ENCODE measurements around the gene NEURL2.
A peak's percentile ranks its signal among the peaks of the same experiment; 100 is the strongest.
"Not testable (repeated sequence)": the region's sequence is repeated elsewhere in the genome, so short reads cannot be mapped to it uniquely, and the experiment has no call there.

The NEURL2 gene

GRCh38 chr20:45934586-45935415 is 43.8 kb upstream of the NEURL2 start, which contains the start of gene PCIF1:
TSS of gene PCIF1 (plus strand) at chr20:45934683. CDS start at chr20:45939000, 4,317 bp downstream.
- Histone ChIP-seq H4K20me1 (ENCODE audit: insufficient read depth, low read length) (no peaks in the 10 kb centered on the region), H3K36me3 (replicated peaks; ENCODE audit: insufficient read depth, low read length) (peaks cover 2% of the 10 kb centered on the region; the same call in 1 of the 2 replicates), H3K27me3 (replicated peaks; ENCODE audit: insufficient read depth, low read length) (no peaks in the 10 kb centered on the region), H3K9ac (ENCODE audit: low read length) (peak within 1 kb of the TSS; percentile 100), H3K4me2 (ENCODE audit: low read depth, low read length) (peak within 1 kb of the TSS; percentile 87), H2AFZ (ENCODE audit: low read length) (peak within 1 kb of the TSS; percentile 64), H3F3A (ENCODE audit: insufficient read depth, low read length) (peaks cover 4% of the 10 kb centered on the region; the same call in 1 of the 2 replicates), H3K4me1 (ENCODE audit: low read length) (peaks cover 4% of the 10 kb centered on the region; the same call in 1 of the 2 replicates), H3K9me2 (replicated peaks; ENCODE audit: insufficient read depth, low read length) (no peaks in the 10 kb centered on the region), H3K79me2 (ENCODE audit: low read length) (peaks cover 36% of the 10 kb centered on the region), H3K27ac (ENCODE audit: low read length) (peak within 1 kb of the TSS; percentile 93), H3K9me3 (replicated peaks; ENCODE audit: insufficient read depth, low read length) (no peaks in the 10 kb centered on the region), H3K4me3 (ENCODE audit: low read length) (peak within 1 kb of the TSS; percentile 97)
- TF ChIP-seq EZH2phosphoT487 (IDR thresholded peaks at IDR 0.05; ENCODE audit: low read length) (no peak), EZH2 (optimal IDR thresholded peaks at IDR 0.05; ENCODE audit: low read depth, low read length) (no peak)
- TF ChIP-seq, protein P1, sequence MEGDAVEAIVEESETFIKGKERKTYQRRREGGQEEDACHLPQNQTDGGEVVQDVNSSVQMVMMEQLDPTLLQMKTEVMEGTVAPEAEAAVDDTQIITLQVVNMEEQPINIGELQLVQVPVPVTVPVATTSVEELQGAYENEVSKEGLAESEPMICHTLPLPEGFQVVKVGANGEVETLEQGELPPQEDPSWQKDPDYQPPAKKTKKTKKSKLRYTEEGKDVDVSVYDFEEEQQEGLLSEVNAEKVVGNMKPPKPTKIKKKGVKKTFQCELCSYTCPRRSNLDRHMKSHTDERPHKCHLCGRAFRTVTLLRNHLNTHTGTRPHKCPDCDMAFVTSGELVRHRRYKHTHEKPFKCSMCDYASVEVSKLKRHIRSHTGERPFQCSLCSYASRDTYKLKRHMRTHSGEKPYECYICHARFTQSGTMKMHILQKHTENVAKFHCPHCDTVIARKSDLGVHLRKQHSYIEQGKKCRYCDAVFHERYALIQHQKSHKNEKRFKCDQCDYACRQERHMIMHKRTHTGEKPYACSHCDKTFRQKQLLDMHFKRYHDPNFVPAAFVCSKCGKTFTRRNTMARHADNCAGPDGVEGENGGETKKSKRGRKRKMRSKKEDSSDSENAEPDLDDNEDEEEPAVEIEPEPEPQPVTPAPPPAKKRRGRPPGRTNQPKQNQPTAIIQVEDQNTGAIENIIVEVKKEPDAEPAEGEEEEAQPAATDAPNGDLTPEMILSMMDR (IDR thresholded peaks at IDR 0.05; ENCODE audit: low read length) = no peak
- DNase-seq = peak; percentile 97

DNA sequence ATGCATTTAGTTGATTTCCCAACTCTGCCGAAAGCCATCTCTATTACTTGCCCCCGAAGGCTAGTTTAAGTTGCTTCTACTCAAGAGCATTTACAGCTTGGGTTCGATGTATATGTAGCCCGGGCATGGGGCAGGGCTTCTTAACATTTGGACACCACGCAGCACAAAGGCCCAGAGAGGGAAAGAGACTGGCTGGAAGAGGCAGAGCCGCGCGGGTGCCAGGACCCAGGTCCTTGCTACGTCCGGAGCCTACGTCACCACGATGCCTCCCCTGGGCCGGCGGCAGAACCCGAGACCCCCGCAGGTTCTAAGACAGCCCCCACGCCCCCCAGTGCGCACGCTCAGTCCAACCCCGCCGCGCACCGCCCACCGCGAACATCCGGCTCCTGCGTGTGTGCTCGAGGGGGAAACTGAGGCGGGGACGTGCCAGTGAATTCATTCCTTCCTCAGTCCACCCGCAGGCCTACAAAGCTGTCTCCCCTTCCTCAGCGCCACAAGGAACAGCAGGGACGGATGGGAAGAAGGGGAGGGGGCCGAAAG is 43.1 kb upstream of the NEURL2 start:
- Histone ChIP-seq H2AFZ (ENCODE audit: low read length) (peak overlapping the region; percentile 63), H3K4me2 (ENCODE audit: low read depth, low read length) (peak overlapping the region; percentile 87), H3K9ac (ENCODE audit: low read length) (peak overlapping the region; percentile 100), H3K9me3 (replicated peaks; ENCODE audit: insufficient read depth, low read length) (no peaks in the 10 kb centered on the region), H3K4me1 (ENCODE audit: low read length) (peaks cover 4% of the 10 kb centered on the region; the same call in 1 of the 2 replicates), H4K20me1 (ENCODE audit: insufficient read depth, low read length) (no peaks in the 10 kb centered on the region), H3K27ac (ENCODE audit: low read length) (peak overlapping the region; percentile 93; the same call in 1 of the 2 replicates), H3K4me3 (ENCODE audit: low read length) (peak overlapping the region; percentile 97), H3K27me3 (replicated peaks; ENCODE audit: insufficient read depth, low read length) (no peaks in the 10 kb centered on the region), H3K79me2 (ENCODE audit: low read length) (peaks cover 36% of the 10 kb centered on the region), H3K9me2 (replicated peaks; ENCODE audit: insufficient read depth, low read length) (no peaks in the 10 kb centered on the region), H3K36me3 (replicated peaks; ENCODE audit: insufficient read depth, low read length) (peaks cover 2% of the 10 kb centered on the region; the same call in 1 of the 2 replicates), H3F3A (ENCODE audit: insufficient read depth, low read length) (peaks cover 4% of the 10 kb centered on the region; the same call in 1 of the 2 replicates)
- peak; percentile 39 for DNase-seq
- TF ChIP-seq, protein P1 (IDR thresholded peaks at IDR 0.05; ENCODE audit: low read length) = no peak
- TF ChIP-seq EZH2 (optimal IDR thresholded peaks at IDR 0.05; ENCODE audit: low read depth, low read length) = no peak
- no peak for TF ChIP-seq EZH2phosphoT487 (IDR thresholded peaks at IDR 0.05; ENCODE audit: low read length)

DNA sequence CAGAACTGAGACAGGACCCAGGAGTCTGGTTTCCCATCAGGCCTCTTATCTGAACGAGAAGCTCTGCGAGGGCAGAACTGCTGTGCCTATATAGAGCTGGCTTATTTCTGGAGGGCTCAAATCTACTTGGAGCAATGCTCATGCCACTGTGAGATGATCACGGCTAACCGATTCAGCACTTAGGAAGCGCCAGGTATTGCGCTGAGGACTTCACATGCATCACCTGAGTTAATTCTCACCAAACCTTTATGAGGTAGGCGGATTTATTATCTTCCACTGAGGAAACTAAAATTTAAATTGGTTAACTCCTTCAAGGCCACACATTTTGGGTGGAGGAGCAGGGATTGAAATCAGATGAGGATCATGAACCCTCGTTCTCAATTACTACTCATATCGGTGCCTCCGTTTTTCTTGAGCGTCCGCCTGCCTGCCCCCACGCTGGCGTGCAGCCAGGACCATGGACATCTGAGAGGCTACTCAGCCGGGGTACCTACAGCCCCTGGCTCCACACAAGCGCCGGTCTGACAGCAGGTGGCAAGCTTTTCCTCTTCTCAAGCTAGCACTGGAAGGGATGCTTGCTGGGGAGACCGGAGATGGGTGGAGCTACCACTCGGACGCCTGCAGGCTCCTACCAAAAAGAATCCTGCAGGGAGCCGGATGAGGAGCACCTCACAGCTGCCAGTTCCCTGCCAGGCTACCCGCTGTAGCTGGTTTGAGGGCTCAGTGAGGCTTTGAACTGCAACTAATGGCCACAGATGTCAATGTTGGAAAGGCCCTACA is 42.4 kb upstream of the NEURL2 start:
- H3F3A ChIP-seq (ENCODE audit: insufficient read depth, low read length) = peaks cover 4% of the 10 kb centered on the region; the same call in 1 of the 2 replicates
- H3K79me2 ChIP-seq (ENCODE audit: low read length) = peaks cover 36% of the 10 kb centered on the region
- H3K4me3 ChIP-seq (ENCODE audit: low read length) = peak overlapping the region; percentile 97
- H3K4me2 ChIP-seq (ENCODE audit: low read depth, low read length) = peak overlapping the region; percentile 87
- H4K20me1 ChIP-seq (ENCODE audit: insufficient read depth, low read length) = no peaks in the 10 kb centered on the region
- peaks cover 2% of the 10 kb centered on the region; the same call in 1 of the 2 replicates for H3K36me3 ChIP-seq (replicated peaks; ENCODE audit: insufficient read depth, low read length)
- H3K4me1 ChIP-seq (ENCODE audit: low read length) = peaks cover 4% of the 10 kb centered on the region; the same call in 1 of the 2 replicates
- H3K9me3 ChIP-seq (replicated peaks; ENCODE audit: insufficient read depth, low read length) = no peaks in the 10 kb centered on the region
- DNase-seq = peak; percentile 76
- no peaks in the 10 kb centered on the region for H3K27me3 ChIP-seq (replicated peaks; ENCODE audit: insufficient read depth, low read length)
- H3K9me2 ChIP-seq (replicated peaks; ENCODE audit: insufficient read depth, low read length) = no peaks in the 10 kb centered on the region
- peak overlapping the region; percentile 100; the same call in 1 of the 2 replicates for H3K9ac ChIP-seq (ENCODE audit: low read length)
- peak overlapping the region; percentile 93; the same call in 1 of the 2 replicates for H3K27ac ChIP-seq (ENCODE audit: low read length)
- peak overlapping the region; percentile 63 for H2AFZ ChIP-seq (ENCODE audit: low read length)
- TF ChIP-seq, protein P1 (IDR thresholded peaks at IDR 0.05; ENCODE audit: low read length) = peak; percentile 42
- no peak for TF ChIP-seq EZH2 (optimal IDR thresholded peaks at IDR 0.05; ENCODE audit: low read depth, low read length)
- no peak for TF ChIP-seq EZH2phosphoT487 (IDR thresholded peaks at IDR 0.05; ENCODE audit: low read length)

GRCh38 chr20:45931680-45932079 is 40.7 kb upstream of the NEURL2 start:
- H3K27ac ChIP-seq (ENCODE audit: low read length); H3K4me1 ChIP-seq (ENCODE audit: low read length); H2AFZ ChIP-seq (ENCODE audit: low read length); H4K20me1 ChIP-seq (ENCODE audit: insufficient read depth, low read length); H3K9me3 ChIP-seq (replicated peaks; ENCODE audit: insufficient read depth, low read length); H3K4me2 ChIP-seq (ENCODE audit: low read depth, low read length); H3K9me2 ChIP-seq (replicated peaks; ENCODE audit: insufficient read depth, low read length); H3K27me3 ChIP-seq (replicated peaks; ENCODE audit: insufficient read depth, low read length); H3F3A ChIP-seq (ENCODE audit: insufficient read depth, low read length); H3K36me3 ChIP-seq (replicated peaks; ENCODE audit: insufficient read depth, low read length); DNase-seq; H3K9ac ChIP-seq (ENCODE audit: low read length); H3K4me3 ChIP-seq (ENCODE audit: low read length): not testable (repeated sequence)
- peaks cover 24% of the 10 kb centered on the region for H3K79me2 ChIP-seq (ENCODE audit: low read length)
